WI38 (cell line): ENCODE measurements around the gene GRB7.
"Not testable (repeated sequence)": the region's sequence is repeated elsewhere in the genome, so short reads cannot be mapped to it uniquely, and the experiment has no call there.

Source experiments
- H3K4me3 ChIP-seq: 2 replicates; pipeline ENCODE4 v1.5.1; 2011; ENCODE audit warnings: low read depth, mild to moderate bottlenecking, control low read depth, low read length
- CTCF ChIP-seq: IDR thresholded peaks from 2 replicates; pipeline ENCODE4 v1.5.1; 2012; ENCODE audit warnings: low read depth, mild to moderate bottlenecking, control low read depth, low read length

Gene GRB7

GRCh38 chr17:39744836-39745215, 7.1 kb downstream of the GRB7 start:
- no peak for TF ChIP-seq CTCF
- H3K4me3 ChIP-seq = no peak overlapping the region

- no peak for TF ChIP-seq CTCF
- H3K4me3 ChIP-seq = no peak overlapping the region
Observed at GRCh38 chr17:39745335-39746144, 7.8 kb downstream of the GRB7 start.

- TF ChIP-seq CTCF = no peak
- H3K4me3 ChIP-seq = no peak overlapping the region
Observed at GRCh38 chr17:39746145-39746461, 8.4 kb downstream of the GRB7 start.

GRCh38 chr17:39747745-39748144, 10.0 kb downstream of the GRB7 start:
- H3K4me3 ChIP-seq = no peak overlapping the region
- no peak for TF ChIP-seq CTCF

- not testable (repeated sequence) for H3K4me3 ChIP-seq
Observed at GRCh38 chr17:39748444-39749034, 10.8 kb downstream of the GRB7 start.

- H3K4me3 ChIP-seq = no peak overlapping the region
- no peak for TF ChIP-seq CTCF
Observed at GRCh38 chr17:39750131-39751015, 12.6 kb downstream of the GRB7 start.

- TF ChIP-seq CTCF = no peak
- H3K4me3 ChIP-seq = no peak overlapping the region
Observed at GRCh38 chr17:39751016-39751543, 13.3 kb downstream of the GRB7 start.
